GM21528 (cell line): ENCODE data around the gene HMGB3.
A peak's percentile ranks its signal among the peaks of the same experiment; 100 is the strongest.
"Not testable (repeated sequence)": the region's sequence is repeated elsewhere in the genome, so short reads cannot be mapped to it uniquely, and the experiment has no call there.

Experiments used
- ATAC-seq: cut with Tn5 transposase; IDR thresholded peaks from one replicate; pipeline ENCODE4 v1.9.1; 2021; ENCODE audit warnings: mild to moderate bottlenecking, moderate library complexity; ENCODE audit not compliant: unreplicated experiment, low FRiP score

Gene HMGB3

DNA sequence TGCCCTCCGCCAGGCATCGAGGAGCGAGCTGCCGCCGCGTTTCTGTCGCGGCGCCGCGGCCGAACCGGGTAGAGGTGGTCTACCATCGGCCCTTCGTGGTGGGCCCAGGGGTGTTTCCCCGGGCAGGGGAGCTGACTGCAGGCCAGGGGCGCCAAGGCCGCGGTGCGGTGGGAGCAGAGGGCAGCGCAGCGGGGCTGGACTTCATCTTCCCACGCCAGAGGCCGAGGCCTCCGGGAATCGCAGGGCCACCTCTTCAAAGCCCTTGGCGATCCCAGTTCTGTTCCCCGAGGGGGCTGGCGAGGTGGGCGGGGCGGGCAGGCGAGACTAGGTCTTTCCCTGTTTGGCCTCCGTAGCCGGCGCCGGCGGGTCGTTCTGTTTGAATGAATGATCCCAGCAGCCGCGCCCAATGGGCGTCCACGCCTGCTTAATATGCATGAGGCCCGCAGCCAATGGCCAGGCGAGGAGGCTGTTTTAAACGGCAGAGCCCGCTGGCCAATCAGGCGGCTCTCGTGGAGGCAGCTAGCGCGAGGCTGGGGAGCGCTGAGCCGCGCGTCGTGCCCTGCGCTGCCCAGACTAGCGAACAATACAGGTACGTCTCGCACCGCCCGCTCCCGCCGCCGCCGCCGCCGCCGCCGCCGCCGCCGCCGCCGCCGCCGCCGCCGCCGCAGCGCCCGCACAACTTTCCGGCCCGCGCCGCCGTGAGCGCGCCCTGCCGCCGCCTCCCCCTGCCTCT, at the start of gene HMGB3:
TSS of gene HMGB3 (plus strand) at position 548 of the 733 bp plus-strand sequence. CDS start 2,265 bp downstream, outside the sequence.
- ATAC-seq: peak; percentile 99

GRCh38 chrX:150933945-150934350, 49.2 kb upstream of the HMGB3 start:
- ATAC-seq: no peak

DNA sequence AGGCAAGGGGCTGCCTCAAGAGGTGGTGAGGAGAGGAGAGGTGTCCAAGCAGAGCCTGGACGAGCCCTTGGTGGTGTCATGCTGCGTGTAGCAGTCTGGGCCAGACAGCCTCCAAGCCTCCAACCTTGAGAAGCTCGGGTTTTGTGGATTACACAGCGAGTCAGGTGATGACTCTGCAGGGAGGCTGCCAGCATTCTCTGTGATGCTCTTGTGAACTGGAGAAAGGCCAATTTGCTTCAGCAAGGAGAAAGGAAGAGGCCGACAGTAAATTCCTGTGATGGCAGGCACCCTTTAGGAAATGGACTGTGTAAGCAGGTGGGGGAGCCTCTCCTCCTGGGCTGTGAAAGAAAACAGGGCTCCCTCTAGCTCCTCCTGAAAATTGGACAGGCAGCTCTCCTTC, 48.7 kb upstream of the HMGB3 start:
- no peak for ATAC-seq

DNA sequence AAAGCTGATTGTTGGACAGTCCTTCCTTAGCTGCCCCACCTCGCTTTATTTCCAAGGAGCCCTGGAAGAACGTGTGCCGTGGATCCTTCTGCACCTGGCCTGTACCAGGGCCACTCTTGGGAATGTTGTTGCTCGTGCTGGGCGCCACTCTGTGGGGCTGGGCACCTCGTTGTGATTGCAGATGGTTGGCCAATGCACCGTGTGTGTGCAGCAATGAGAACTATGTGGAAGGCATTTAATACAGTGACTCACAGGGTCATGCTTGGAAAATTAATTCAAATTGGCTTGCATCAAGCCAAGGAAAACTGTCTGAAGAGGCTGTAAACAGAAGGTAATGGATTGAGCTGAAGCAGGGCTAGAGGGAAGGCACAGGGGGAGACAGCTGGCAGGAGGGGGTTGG, 47.7 kb upstream of the HMGB3 start:
- no peak for ATAC-seq

DNA sequence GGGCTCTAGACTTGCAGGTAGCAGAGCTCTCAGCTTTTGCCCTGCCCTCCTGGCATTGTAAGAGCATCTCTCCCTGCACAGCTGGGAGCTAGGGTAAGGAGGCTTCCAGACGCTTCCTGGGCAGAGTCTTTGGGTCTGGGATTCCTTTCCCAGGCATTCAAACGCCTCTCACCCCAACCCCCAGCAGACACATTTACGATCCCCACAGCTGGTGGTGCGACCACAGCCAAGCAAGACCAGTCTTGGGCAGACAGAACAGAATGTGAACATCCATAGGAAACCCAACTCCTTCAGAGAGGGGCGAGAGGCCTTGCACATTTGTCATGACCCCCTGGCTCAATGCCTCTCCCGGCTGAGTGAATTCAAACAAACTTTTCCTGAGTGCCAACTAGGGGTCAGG, 46.6 kb upstream of the HMGB3 start:
- ATAC-seq: no peak

GRCh38 chrX:150940844-150941495, 42.2 kb upstream of the HMGB3 start:
- no peak for ATAC-seq

DNA sequence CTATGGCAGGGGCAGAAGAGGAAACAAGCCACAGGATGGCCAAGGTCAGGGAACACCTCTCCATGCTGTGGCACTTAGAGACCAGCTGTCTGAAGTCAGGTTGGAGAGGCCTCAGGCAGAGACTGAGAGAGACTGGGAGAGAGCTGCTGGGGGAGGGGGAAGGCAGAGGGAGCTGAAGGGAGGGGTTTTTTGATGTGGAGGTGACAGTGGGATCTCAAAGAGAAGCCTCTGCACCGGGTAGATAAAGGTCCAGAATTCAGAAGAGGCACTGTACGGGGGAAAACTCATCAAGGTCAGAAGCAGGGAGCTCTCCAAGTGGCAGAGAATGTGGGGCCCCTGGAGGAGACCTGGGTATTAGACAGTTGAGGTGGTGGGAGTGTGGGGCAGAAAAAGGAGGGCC, 41.6 kb upstream of the HMGB3 start:
- no peak for ATAC-seq

DNA sequence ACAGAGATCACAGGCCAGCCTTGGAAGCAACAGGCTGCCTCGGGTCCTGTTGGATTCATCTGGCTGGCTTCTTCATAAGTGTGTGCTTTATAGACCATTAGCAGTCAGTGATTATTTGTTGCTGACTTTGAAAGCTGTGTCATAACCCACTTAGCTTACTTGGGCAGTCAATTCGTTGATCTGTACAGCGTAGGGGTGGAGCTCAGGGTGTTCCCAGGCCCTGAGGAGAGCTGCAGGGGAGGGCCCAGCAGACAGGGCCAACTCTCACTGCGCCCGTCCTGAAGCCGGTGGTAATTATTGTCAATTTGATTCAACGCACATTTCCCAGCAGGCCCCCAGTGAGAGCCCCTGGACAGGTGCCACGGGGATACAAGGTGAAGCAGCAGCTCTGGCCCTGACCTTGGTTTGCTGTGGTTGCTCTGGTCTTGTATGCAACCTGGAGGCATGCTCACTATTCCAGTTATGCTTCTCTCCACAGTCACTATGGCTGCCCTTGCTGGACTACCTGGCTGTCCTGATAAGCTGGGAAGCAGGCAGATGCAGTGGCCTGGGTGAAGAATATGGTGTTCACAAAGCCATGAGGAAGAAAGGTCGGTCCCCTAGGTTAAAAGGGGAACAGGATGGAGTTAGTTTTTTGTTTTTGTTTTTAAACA, 40.1 kb upstream of the HMGB3 start:
- no peak for ATAC-seq

GRCh38 chrX:150944233-150944632, 38.9 kb upstream of the HMGB3 start:
- ATAC-seq: no peak

GRCh38 chrX:150954951-150955350, 28.2 kb upstream of the HMGB3 start:
- ATAC-seq: no peak

- no peak for ATAC-seq
Measured at GRCh38 chrX:150955590-150955989, 27.5 kb upstream of the HMGB3 start.

GRCh38 chrX:150958177-150958576, 25.0 kb upstream of the HMGB3 start:
- ATAC-seq: no peak

GRCh38 chrX:150959557-150959956, 23.6 kb upstream of the HMGB3 start:
- ATAC-seq: no peak

DNA sequence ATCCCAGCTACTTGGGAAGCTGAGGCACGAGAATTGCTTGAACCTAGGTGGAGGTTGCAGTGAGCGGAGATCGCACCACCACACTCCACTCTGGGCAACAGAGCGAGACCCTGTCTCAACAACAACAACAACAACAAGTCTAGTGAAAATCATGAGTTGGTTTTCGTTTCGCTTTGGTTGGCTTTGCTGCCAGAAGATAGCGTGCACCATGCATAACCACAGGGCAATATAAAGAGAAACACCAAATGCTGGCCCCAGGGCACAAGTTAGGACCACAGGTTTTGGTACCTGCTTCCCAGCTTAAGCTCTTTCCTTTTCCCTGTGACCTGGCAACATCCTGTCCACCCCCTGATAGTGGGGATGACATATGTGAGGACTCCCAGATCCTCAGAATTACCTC, 21.5 kb upstream of the HMGB3 start:
- no peak for ATAC-seq

DNA sequence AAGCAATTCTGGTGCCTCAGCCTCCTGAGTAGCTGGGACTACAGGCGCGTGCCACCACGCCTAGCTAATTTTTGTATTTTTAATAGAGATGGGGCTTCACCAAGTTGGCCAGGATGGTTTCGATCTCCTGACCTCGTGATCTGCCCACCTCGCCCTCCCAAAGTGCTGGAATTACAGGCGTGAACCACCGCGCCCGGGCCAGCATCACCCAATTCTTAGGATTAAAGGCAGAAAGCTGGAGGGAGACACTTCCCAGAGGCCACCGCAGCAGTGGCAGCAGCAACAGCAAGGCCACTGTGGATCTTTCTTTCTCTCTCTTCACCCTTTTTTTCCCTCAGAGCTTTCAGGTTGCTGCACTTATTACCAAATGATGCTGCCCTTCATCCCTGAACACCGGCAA, 18.7 kb upstream of the HMGB3 start:
- not testable (repeated sequence) for ATAC-seq

GRCh38 chrX:150966235-150966634, 16.9 kb upstream of the HMGB3 start:
- ATAC-seq: no peak

- no peak for ATAC-seq
Measured at GRCh38 chrX:150966742-150967141, 16.4 kb upstream of the HMGB3 start.

DNA sequence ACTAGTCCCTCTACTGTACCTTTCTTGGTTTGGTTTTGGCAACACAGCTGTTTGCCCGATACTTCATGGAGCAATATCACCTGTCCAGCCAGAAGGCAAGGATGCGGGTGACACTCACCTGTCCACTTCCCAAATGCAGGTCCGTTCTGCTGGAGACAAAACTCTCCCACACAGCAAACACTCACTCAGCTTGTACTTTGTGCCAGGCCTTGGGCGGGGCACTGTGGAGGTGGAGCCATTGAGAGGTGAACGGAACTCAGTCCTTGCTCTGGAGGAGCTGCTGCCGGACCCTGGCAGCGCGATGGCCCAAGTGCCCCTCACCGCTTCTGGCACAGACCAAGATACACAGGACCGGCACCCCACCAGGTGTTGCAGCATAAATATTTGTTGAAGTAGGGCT, 15.3 kb upstream of the HMGB3 start:
- no peak for ATAC-seq

- no peak for ATAC-seq
Measured at GRCh38 chrX:150968862-150969720, 14.0 kb upstream of the HMGB3 start.

DNA sequence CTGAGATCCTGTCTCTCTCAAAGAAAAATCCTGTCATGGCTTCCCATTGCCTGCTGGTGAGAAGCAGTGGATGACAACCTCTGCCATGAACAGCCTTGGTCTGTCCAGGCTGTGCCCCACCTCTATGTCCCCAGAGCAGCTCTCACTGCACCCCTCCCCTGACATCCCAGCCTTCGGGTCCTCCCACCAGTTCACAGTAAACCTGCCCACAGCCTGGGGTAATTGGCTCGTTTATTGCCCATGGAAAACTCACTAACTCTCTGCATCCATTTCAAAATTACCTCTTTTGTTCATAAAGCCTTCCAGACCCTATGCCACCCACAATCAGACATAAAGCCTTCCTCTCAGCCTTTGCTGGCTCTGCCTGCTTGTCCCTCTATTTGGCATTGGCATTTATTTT, 10.7 kb upstream of the HMGB3 start:
- ATAC-seq: no peak
